Measurements from ENCODE around the gene CCNA2. TPM values are rescaled to one million over a fixed set of nuclear protein-coding genes. Genes with fewer than 3 reads are reported as not detected.

Gene CCNA2
- total RNA-seq, 1 donor from 2014 or later: 8.2 TPM

DNA sequence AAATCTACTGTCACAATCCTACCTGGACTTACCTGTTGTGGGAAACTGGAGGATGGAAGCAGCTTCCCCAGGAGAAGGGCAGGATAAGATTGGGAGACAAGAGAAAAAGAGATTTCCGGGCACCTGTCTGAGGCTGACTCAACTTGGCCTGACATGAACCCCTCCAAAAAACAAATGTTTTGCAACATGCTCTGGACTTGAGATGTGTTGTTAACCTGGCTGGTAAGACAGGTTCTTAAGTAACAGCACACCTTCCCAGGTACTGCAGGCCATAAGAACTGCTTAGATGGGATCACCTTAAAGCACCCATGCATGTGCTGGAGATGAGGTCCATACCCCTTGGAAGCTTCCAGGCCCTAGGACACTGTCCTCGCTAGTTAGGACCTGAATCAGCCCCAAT lies 54.3 kb downstream of the CCNA2 start:
- TF ChIP-seq, protein P1, sequence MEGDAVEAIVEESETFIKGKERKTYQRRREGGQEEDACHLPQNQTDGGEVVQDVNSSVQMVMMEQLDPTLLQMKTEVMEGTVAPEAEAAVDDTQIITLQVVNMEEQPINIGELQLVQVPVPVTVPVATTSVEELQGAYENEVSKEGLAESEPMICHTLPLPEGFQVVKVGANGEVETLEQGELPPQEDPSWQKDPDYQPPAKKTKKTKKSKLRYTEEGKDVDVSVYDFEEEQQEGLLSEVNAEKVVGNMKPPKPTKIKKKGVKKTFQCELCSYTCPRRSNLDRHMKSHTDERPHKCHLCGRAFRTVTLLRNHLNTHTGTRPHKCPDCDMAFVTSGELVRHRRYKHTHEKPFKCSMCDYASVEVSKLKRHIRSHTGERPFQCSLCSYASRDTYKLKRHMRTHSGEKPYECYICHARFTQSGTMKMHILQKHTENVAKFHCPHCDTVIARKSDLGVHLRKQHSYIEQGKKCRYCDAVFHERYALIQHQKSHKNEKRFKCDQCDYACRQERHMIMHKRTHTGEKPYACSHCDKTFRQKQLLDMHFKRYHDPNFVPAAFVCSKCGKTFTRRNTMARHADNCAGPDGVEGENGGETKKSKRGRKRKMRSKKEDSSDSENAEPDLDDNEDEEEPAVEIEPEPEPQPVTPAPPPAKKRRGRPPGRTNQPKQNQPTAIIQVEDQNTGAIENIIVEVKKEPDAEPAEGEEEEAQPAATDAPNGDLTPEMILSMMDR (IDR thresholded peaks at IDR 0.05): no peak

DNA sequence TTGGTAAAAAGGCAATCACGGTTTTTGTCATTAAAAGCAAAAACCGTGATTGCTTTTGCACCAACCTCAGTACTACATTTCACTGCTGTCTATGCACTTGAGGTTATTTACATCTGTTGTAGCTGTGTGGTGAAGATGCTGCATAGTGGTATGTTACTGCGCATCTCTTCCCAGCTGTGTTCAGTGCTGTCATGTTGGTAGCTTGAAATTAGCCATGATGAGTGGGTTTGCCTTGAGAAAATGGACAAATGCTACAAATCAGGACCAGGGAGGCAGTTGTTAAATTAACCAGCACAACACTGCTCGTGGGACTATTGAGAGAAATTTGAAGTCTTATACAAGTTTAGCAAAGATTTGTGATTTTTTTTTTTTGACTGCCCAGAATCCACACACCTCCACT lies 56.5 kb downstream of the CCNA2 start:
- peaks cover 42% of the 10 kb centered on the region for H3K27me3 Mint-ChIP-seq (ENCODE audit: low read depth)
- DNase-seq (ENCODE audit: low spot score): no peak
- H3K27ac Mint-ChIP-seq (ENCODE audit: unreplicated experiment): no peak overlapping the region
- TF ChIP-seq, protein P1 (IDR thresholded peaks at IDR 0.05): no peak
- no peak overlapping the region for H3K4me3 Mint-ChIP-seq (ENCODE audit: unreplicated experiment)
- no peaks in the 10 kb centered on the region for H3K9me3 Mint-ChIP-seq (ENCODE audit: low read depth)
- peaks cover 9% of the 10 kb centered on the region for H3K4me1 Mint-ChIP-seq (ENCODE audit: low read depth)
- no peaks in the 10 kb centered on the region for H3K36me3 Mint-ChIP-seq (ENCODE audit: low read depth)

More for the DNA sequence above, 54.3 kb downstream of the CCNA2 start:
- Mint-ChIP-seq H3K27me3 (ENCODE audit: low read depth) (peaks cover 25% of the 10 kb centered on the region), H3K9me3 (ENCODE audit: low read depth) (no peaks in the 10 kb centered on the region), H3K4me1 (ENCODE audit: low read depth) (peaks cover 9% of the 10 kb centered on the region), H3K4me3 (ENCODE audit: unreplicated experiment) (no peak overlapping the region), H3K36me3 (ENCODE audit: low read depth) (no peaks in the 10 kb centered on the region), H3K27ac (ENCODE audit: unreplicated experiment) (no peak overlapping the region)
- DNase-seq (ENCODE audit: low spot score): no peak

Other genes starting within 250 kb of the CCNA2 start
- gene ANXA5, start 126.9 kb downstream of the CCNA2 start, total RNA-seq: 585 to 828 TPM (median 589 TPM) in 3 replicates
- 0.34 TPM in 1 of 3 replicates, not detected in the others for gene SMIM43, start 58.7 kb downstream of the CCNA2 start, total RNA-seq
- 15.8 to 28.7 TPM (median 16.3 TPM) in 3 replicates for gene EXOSC9, start 22.6 kb downstream of the CCNA2 start, total RNA-seq
- gene BBS7, start 46.6 kb upstream of the CCNA2 start, total RNA-seq: 22.9 to 23.6 TPM (median 23.2 TPM) in 3 replicates
- gene TRPC3, start 128.2 kb upstream of the CCNA2 start, total RNA-seq: 0.20 to 0.39 TPM in 2 of 3 replicates, not detected in the other